GM18511 (cell line): ENCODE data around the gene ZNF791.
"Not testable (repeated sequence)": the region's sequence is repeated elsewhere in the genome, so short reads cannot be mapped to it uniquely, and the experiment has no call there.

Experiments used
- ATAC-seq: cut with Tn5 transposase; IDR thresholded peaks from one replicate; pipeline ENCODE4 v1.9.1; 2021; ENCODE audit warnings: mild to moderate bottlenecking, moderate library complexity; ENCODE audit not compliant: unreplicated experiment

ZNF791 gene

DNA sequence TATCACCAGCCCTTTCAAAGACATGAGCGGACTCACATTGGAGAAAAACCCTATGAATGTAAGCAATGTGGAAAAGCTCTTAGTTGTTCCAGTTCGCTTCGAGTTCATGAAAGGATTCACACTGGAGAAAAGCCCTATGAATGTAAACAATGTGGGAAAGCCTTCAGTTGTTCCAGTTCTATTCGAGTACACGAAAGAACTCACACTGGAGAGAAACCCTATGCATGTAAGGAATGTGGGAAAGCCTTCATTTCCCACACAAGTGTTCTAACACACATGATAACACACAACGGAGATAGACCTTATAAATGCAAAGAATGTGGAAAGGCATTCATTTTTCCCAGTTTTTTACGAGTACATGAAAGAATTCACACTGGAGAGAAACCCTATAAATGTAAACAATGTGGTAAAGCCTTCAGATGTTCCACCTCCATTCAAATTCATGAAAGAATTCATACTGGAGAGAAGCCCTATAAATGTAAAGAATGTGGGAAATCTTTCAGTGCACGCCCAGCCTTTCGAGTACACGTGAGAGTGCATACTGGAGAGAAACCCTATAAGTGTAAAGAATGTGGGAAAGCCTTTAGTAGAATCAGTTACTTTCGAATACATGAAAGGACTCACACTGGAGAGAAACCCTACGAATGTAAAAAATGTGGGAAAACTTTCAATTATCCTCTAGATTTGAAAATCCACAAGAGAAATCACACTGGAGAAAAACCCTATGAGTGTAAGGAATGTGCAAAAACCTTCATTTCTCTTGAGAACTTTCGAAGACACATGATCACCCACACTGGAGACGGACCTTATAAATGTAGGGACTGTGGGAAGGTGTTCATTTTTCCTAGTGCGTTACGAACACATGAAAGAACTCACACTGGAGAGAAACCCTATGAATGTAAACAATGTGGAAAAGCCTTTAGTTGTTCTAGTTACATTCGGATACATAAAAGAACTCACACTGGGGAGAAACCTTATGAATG, 17.6 kb downstream of the ZNF791 start:
- no peak for ATAC-seq

- no peak for ATAC-seq
These were observed 18.5 kb downstream of the ZNF791 start for GRCh38 chr19:12629215-12629614.

DNA sequence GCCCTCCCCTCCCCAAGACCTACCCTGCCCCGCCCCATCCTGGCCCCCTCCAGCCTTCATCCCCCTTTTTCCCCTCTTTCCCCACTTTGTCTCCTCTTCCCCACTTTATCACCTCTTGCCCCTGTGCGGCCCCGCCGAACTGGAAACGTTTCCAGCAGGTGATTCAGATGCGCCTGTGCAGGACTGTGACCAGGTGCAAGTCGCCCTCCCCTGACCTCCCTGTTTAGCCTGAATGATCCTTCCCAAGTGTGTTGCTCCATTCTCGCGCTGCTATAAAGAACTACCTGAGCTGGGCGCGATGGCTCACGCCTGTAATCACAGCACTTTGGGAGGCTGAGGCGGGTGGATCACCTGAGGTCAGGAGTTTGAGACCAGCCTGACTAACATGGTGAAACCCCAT, 25.9 kb downstream of the ZNF791 start:
- no peak for ATAC-seq

- no peak for ATAC-seq
These were observed 28.0 kb downstream of the ZNF791 start for GRCh38 chr19:12638611-12639182.

DNA sequence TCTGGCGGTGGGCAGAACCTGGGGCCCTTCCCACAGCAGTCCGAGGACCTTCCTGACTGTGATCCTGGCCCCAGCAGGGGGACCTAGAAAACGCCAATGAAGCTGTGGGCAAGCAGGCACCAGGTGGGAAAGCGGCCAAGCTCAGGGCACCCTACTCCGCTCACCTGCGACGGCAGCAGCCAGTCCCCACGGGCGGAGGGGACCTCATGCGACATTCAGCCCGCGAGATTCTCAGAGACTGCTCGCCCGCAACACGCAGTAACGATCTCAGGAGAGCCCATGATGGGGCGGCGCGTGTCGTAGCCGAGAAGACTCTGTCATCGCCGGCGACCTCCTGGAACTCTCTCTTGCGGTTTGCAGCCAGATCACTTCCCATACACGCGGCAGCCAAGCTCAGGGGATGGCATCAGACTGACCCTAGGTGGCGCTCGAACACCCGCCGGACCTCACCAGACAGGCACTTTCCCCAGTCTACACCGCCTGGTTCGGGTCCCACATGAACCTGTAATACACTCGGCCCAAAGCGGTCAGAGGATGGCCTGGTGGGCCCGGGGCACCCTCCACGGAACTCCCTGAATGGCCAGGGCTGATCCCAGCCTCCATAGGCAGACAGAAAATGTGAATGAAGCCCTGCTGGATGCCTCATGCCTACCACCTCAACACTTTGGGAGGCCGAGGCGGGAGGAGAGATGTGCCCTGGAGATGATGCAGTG, 29.3 kb downstream of the ZNF791 start:
- no peak for ATAC-seq

- no peak for ATAC-seq
These were observed 30.7 kb downstream of the ZNF791 start for GRCh38 chr19:12641456-12641855.

DNA sequence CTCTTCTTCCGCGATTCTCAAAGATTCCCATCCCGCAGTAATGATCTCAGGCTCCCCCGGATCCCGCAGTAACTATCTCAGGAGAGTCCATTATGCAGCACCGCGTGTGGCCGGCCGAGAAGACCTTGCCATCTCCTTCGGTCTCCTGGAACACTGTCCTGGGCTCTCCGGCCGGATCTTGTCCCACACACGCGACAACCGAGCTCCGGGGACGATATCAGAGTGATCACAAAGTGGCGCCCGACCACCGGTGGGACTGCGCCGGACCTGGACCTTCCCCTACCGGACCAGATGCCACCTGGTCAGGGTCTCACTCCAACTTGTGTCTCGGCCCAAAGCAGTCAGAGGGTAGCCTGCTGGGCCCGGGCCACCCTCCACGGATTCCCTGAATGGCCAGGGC, 31.8 kb downstream of the ZNF791 start:
- no peak for ATAC-seq

DNA sequence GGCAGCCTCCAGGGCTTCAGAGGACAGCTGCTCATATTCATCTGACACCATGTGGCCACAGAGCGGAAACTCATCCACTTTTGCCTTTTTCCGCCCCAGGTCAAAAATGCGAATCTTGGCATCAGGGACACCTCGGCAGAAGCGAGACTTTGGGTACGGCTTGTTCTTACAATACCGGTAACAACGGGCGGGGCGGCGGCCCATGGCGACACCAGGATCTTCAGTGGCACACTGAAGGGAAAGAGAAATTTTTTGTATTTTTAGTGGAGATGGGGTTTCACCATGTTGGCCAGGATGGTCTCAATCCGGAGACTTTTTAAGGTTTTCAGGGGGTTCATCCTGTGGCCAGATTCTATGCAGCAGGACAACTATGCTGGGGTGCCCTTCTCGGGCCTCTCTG, 33.0 kb downstream of the ZNF791 start:
- ATAC-seq: not testable (repeated sequence)

DNA sequence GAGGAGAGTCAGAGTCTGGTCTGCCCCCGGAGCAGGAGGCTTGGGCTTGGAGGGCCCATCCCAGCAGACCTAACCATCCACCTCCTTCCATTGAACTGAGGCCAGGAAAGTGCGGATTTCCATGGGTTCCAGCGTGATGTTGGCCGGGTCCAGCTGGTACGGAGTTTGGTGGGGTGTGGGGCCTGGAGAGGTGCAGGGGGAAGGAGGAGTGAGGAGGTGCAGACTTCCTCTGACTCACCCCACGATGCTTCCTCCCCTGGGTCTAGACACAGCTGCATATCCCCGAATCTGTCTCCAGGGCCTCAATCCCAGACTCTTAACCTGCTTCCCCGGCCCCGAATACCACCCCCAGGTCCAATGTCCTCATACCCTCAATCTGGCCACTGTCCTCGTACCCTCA, 35.8 kb downstream of the ZNF791 start:
- ATAC-seq: no peak

GRCh38 chr19:12647047-12647446, 36.3 kb downstream of the ZNF791 start:
- ATAC-seq: no peak

- no peak for ATAC-seq
These were observed 36.9 kb downstream of the ZNF791 start for GRCh38 chr19:12647490-12648071.

DNA sequence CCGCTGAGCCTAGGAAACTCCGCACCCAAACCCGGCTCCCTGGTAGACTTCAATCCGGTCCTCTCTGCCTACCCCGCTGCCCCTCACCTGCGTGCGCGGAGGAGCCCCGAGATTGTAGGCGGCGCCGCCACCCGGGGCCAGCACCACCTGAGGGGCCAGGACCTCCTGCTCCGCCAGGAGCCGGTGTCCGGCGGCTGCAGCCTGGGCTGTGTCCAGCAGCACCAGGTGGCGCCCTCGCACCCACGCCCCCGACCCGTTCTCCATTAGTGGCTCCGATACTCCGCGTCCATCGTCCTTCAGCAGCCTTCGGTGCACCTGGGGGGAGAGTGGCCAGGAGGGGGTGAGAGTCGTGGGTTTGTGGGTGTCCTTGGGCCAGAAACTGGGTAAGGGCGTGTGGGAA, 37.4 kb downstream of the ZNF791 start:
- no peak for ATAC-seq

DNA sequence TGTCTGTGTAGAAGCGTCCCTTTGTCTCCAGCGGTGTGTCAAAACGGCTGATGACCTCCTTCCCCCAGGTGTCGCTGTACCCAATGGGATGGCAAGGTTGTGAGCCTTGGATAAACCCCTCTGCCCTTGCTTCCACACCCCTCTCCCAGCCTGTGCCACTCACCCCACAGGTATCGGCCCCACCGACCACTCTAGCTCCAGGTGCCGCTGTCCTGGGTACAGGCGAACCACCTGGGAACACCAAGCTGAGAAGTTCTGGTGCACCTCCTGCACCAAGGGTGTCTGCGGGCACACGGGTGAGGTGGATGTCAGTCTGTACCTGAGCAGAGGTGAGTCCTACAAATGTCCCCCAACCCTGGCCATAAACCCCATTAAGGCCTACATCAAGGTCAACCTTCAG, 39.2 kb downstream of the ZNF791 start:
- ATAC-seq: no peak

DNA sequence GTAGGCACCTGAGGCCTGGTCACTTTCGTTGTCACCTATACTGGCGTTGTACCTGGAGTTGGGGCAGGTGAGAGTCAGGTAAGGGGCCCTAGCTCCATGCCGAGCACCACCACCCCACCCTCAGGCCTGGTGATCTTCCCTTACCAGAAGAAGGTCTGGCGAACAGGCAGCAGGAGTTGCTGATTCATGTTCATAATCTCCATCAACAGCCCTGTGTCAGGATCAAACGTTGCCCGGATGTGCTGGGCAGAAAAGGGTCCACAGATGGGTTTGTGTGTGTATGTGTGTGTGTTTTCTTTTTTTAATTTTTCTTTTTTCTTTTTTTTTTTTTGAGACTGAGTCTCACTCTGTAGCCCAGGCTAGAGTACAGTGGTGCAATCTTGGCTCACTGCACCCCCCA, 41.5 kb downstream of the ZNF791 start:
- ATAC-seq: no peak

DNA sequence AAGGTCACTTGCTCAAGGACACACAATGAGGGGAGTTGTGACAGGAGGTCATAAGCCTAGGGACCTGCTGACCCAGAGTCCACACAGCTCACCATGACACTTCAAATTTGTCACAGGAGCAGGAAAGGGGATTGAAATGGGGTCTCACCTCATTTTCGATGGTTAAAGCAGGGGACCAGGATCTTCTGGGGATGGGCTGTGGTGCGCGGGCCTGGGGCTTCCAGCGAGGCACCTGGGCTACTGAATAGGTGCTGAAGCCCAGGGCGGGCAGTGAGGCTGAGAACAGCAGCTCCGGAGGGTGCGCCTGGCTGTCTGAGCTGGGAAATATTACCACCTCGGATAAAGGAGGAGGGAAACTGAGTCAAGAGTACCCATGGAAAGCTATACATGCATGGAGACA, 44.8 kb downstream of the ZNF791 start:
- ATAC-seq: no peak

DNA sequence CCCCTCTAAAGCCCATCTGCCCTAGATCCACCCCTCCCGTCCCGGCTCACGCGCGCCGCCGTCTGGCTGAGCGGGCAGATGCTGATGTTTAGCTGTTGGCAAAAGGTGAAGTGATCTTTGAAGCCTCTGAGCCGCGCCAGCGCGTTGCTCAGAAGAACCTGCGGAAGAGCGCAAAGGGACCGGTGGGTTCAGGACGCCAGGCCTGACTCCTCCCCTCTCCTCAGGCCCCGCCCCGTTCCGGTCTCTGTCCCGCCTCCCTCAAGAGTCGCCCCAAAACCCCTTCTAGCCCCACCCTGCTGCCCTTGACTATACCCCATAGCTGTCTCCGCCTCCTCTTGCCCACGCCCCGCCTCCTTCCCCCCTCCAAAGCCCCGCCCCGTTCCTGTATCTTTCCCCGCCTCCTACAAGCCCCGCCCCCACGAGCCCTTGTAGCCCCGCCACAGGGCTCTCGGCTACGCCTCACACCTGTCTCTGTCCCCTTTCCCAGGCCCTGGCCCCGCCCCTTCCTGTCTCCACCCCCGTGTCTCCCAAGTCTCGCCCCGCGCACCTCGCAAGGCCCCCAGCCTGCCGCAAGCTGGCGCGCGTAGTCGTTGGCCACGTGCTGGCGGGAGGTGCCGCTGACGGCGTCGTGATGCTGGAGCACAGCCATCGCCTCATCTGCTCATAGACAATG, 46.3 kb downstream of the ZNF791 start:
- ATAC-seq: no peak

DNA sequence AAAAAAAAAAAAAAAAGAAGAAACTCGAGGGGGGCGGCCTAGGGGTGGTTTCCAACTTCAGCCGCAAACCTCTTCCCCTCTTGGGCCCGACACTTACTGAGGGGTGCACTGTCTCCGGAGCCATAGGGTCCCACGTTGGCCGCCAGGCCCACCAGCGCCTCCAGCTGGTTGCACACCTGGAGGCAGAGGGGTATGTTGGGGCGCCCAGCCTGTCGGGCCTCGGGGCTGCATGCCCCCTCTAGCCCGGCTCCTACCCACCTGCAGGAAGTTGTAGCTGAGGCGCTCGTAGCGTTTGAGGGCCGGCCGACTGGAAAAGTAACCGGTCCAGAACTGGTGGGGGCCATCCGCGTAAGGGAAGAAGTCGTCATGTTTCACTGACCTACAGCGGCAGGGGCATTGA, 47.2 kb downstream of the ZNF791 start:
- no peak for ATAC-seq

DNA sequence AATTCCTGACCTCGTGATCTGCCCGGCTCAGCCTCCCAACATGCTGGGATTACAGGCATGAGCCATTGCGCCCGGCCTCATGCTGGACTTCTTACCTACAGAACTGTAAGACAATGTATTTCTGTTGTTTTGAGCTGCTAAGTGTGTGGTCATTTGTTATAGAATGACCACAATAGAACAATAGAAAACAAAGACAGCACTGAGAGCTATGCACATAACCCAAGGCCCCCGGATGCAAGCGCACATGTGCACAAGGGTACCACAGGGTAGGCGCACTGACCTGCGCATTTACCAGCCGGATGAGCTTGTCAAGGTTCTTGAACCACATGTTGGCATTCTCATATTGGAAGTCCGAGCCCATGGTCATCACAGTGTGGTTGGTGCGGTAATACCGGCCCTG, 50.3 kb downstream of the ZNF791 start:
- ATAC-seq: no peak

DNA sequence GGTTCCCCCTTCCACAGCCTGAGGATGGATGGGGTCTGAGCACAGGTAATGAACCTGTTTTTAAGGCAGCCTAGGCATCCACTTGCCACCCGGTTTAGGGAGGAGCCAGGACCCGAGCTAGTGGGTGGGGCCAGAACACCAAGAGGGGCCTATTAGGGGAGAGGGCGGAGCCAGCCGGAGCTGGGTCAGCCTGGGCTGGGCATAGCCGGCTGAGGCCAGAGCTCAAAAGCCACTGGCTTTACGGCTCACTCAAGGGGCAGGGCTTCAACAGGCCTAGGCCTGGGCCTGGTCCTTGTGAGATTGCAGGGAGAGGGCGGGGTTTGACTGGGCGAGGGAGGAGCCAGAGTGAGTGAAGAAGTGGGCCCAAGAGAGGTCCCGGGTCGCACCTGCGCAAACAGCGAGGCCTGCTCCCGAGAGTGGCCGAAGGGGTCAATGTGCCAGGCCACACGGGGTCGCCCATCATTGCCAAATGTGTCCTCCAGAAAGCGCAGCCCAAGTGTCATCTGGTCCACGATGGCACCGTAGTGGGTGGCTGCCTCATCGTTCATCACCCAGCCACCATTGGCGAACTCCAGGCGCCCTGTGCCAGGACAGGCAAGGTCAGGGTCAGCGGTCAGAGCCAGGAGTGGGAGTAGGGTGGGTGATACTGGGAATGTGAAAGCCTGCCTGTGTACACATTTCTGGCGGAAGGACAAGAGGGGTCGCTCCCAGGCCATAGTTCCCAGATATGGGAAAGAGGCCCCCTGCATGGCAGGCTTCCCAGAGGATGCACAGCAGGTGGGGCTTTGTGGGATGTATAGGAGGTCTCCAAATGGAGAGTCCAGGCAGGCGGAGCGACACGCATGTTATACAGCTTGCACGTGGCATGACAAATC, 53.9 kb downstream of the ZNF791 start:
- no peak for ATAC-seq

DNA sequence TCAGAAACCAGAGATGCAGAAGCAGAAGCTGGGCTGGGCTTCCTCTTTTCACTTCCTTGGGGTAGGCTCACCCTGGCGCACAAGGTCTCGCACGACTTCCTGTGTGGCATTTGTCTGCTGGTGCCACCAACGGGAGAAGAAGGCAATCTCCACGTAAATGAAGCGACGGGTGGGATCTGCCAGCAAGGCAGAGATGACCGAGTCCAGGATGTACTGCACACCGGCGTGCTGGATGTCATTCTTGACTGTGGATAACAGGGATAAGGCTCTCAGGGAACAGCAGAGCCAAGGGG, 54.5 kb downstream of the ZNF791 start:
- peak; percentile 35 for ATAC-seq
